COLO668 (cell line): ENCODE data around the gene PLA2G2C.

Source experiments
- DNase-seq: peaks from one replicate; lab custom pipeline; 2025; ENCODE audit not compliant: unreplicated experiment; lab: John Stamatoyannopoulos, UW

Gene PLA2G2C

DNA sequence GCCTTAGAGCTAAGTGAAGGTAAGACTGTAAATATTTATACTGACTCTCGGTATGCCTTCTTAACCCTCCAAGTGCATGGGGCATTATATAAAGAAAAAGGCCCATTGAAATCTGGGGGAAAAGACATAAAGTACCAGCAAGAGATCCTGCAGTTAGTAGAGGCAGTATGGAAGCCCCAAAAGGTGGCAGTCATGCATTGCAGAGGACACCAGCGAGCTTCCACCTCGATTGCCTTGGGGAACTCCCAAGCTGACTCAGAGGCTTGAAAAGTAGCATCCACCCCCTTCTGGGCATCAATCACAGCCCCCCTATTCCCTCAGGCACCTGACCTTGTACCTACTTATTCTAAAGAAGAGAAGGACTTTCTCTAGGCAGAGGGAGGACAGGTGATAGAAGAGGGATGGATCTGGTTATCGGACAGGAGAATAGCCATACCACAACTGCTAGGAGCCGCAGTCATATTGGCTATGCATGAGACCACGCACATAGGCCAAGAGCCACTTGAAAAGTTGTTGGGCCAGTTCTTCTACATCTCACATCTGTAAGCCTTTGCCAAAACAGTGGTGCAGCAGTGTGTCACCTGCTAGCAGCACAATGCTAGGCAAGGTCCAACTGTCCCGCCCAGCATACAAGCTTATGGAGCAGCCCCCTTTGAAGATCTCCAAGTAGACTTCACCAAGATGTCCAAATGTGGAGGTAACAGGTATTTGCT is 27.8 kb downstream of the PLA2G2C start:
- no peak for DNase-seq

DNA sequence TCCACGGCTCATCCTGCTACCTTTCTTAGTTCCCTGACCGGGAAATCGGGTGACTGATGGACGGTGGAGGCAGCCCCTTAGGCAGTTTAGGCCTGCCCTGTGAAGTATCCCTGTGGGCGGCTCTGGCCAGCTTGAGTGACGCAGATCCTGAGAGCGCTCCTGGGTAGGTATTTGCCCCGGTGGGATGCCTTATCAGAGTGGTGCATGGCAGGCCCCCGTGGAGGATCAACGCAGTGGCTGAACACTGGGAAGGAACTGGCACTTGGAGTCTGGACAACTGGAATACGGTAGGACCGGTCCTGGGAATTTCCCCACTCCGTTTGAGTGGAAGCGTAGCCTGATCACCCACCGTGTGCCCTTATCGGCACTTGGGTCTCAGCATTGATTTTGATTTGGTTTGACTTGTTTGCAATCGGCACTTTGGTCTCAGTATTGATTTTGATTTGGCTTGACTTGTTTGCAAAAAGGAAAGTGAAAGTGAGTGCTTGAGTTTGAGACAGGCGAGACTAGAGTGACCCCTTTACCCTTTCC is 32.0 kb downstream of the PLA2G2C start:
- no peak for DNase-seq

DNA sequence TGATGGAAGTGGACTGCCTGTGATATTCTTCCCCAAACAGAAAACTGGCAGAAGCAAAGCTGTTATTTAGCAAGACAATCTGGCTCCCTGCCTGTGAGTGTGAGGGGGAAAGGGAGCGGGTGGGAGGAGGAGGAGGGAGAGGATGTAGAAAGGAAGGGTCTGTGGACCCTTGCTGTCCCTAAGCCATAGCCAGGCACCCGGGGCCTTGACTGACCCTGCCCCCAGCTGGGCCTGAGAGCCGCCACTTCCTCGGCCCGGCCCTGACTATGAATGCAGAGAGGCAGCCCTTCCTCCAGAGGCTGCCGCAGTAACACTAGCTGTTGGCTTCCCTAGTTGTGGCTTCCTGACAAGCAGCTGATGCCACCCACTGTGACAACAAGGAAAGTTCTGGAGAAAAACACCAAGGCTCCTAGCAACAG is 33.3 kb downstream of the PLA2G2C start:
- DNase-seq, result no peak

DNA sequence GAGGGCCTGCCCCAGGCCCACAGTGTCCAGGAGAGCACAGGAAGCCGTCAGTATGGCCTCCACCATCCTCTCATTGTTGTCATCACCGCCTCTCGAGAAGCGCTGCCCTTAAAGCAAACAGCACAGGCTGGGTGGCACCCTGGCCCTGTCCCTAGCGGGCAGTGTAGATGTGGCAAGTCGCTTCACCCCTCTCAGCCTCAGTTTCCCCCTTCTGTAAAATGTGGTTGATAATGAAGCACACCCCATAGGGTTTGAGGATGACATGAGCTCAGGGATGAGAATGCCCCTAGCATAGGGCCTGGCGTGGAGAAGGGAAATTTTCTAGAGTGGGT is 33.8 kb downstream of the PLA2G2C start:
- DNase-seq, result no peak

DNA sequence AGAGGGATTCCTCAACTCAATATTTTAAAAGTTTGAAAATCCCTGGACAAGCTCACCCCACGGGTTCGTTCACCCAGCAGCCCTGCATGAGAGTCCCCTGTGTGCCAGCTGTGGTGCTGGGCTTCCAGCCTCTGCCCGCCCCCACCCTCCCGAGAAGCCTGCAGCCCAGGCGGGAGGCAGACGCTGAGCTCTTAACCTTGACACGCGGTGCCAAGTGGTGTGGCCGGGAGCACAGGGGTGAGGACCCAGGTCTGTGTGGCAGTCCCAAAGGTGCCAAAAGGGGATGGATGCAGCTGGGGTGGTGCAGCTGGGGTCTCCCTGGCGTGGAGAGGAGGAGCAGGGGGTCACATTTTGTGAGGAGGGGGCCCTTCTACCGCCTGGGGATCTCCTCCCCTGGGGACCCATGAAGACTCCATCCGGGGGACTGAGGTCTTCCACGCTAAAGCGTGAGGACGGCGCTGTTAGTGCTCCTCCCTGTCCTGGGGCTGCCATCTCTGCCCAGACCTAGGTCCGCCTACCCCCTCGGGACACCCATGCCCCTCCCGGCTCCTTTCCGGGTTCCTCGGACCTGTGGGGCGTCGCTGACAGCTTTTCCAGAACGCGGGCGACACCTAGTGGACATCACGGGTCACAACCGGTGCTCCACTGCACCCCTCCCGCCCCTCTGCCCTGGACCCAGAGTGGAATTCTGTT is 34.3 kb downstream of the PLA2G2C start:
- DNase-seq, result peak; percentile 77

DNA sequence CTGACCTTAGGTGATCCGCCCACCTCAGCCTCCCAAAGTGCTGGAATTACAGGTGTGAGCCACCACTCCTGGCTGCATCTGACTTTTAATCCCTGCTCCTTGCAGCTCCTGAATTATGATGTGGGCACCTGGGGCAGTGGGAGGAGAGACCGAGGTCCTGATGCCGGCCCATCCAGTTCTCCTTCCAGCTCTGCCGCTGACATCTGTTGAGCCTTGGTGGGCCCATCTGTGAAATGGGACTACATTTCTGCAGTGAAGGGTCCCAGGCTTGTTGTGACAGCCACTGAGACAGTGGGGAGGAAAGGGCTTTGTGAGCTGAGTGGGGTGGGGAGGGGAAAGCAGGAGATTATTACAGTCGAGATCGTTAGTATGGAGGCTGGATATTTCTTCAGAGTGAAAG is 35.3 kb downstream of the PLA2G2C start:
- DNase-seq, result no peak

DNA sequence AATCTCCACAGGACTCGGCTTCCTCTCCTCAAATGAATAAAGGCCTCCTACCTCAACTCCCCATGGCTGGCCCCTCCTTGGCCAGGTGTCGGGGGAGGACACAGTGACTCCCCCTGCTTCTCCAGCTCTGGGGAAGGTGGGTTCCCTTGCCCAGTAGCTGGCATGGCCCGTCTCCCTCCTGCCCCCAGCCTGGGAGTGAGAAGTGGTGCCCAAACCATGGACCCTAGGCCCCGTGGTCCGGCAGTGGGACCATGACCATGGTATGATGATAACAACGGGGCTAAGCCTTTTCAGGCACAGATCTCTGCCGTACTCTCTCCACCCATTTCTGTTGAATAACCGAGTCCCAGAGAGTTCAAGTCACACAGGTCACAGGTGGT is 36.0 kb downstream of the PLA2G2C start:
- no peak for DNase-seq

DNA sequence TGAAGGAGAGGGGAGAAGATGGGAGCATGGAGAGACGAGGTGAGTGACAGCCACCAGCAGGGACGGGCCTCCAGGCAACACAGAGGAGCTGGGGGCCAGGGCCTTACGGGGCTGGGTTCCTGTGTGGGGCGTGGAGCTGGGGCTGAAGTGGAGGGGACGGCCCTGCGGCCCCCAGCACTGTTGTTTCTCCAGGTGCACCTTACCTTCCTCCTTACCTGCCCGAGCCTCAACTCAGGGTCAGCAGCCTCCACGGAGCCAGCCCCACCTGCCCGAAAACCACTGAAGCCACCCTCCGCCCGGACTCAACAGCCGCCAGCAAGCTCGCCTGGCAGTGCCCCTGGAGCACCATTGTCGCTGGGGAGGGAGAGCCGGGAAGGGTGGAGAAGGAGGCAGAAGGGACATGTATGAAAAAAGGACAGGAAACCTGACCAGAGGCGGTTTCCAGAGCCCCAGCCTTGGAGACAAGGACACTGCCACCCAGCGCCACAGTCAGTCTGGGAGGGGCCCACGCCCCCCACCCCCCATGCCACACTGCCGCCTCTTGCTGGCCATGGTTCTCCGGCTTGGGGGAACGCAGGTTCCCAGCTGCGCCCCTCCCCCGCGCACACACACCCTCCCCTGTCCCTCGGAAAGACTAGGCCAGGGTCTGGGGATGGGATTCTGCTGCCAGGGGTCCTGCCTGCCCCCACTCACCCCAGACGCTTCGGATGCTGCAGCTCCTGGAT is 36.6 kb downstream of the PLA2G2C start:
- no peak for DNase-seq

DNA sequence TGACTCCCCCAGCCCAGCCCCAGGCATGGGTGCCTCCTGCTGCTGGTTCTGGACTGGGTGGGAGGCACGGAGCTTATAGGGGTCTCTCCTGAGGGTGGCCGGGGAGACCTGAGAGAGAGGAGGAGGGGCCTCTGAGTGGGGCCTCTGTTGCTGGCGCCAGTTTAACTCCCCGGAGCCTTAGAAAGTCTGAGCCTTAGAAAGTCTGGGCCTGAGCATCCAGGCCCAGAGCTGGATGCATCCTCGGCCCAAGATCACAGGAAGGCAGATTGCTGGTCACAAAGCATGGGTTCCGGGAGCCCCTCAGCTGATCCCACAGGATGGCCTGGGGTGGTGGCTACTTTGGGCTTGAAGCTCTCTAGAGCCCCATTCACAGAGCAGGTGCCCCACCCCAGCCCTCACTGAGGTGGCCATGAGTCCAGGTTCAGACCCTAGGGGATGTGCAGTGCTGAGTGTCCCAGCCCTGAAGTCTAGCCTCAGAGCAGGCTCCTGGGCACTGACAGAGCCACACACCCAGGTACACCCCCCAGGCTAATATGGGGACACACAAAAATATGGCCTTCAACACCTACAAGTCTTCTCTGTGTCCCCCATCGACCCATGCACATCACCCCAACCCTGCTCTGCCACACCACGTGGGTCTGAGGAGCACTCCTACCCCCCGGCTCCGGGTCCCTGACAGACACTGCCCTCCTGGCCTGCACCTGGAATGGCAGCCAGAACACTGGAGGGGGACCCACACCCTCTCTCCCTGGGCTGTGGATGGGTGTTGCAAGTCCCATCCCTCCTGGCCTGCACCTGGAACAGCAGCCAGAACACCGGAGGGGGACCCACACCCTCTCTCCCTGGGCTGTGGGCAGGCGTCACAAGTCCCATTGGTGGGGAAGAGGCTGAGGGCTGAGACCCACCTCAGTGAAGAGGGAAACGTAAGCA is 37.5 kb downstream of the PLA2G2C start:
- no peak for DNase-seq

DNA sequence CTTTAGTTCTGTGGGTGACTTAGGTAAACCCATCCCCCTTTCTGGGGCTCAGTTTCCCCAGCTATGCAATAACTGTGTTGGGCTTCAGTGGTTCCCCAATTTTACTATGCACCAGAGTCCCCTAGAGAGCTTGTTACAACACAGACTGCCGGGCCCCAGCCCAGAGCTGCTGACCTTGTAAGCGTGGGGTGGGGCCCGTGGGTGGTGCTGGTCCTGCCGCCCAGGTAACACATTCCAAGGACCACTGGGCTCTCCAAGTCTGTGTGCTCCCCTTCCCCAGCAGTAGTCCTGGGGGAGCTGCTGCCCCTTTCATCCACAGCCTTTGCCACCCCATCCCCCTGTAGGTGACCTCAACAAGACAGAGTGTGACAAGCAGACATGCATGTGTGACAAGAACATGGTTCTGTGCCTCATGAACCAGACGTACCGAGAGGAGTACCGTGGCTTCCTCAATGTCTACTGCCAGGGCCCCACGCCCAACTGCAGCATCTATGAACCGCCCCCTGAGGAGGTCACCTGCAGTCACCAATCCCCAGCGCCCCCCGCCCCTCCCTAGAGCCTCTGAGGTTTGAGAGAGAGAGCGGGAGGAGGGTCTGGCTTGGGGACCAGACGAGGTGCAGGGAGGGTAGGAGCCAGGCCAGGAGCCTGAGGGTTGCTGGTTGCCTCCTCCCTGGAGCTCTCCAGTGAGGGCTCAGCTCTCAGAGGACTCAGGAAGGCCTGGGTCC is 38.3 kb downstream of the PLA2G2C start:
- DNase-seq, result no peak

DNA sequence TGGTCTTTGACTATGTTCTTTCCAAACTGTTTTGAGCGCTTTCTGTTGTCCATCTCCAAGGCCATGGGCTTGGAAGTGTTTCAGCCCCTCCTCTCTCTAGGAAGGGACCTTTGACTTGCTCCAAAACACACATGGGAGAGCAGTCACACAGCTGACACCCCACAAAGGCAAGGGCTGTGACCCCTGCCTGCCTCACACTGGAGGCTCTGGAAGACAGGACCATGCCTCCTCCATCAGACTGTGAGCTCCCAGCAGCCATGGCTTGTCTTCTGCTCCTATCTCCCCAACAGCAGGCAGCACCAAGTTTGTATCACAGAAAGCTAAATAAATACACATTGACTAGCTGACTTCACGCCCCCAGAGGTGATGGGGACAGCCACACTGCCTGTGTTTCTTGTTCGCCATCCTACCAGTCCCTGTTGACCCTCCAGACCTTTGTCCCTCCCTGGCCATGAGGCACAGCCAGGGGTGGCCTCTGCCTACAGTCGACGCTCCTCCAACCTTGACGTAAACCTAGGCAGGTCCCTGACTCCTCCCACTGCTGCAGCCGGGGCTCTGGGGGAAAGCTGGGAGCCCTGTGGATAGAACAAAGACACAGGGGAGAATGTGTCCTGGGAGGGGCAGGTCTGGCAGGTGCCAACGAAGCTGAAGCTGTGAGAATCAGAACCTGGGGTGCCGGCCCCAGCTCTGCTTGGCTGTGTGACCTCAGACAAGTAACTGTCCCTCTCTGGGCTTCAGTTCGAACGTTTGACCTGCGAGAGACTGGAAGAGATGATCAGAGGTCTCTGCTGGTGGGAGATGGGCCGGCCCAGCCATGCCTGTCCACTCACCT is 42.4 kb downstream of the PLA2G2C start:
- no peak for DNase-seq

DNA sequence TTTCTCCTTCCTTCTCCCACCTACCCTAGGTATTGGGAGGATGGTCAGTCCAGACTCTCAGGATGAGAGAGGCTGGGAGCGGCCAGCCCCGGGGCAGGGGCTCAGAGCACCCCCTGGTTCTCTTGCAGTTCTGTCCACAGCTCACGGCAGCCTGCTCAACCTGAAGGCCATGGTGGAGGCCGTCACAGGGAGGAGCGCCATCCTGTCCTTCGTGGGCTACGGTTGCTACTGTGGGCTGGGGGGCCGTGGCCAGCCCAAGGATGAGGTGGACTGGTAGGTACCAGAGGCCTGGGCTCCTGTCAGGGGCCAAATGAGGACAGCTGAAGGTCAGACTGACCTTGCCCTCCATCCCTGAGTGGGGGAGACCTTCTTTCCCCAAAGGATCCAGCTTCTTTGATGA is 43.0 kb downstream of the PLA2G2C start:
- DNase-seq, result no peak

DNA sequence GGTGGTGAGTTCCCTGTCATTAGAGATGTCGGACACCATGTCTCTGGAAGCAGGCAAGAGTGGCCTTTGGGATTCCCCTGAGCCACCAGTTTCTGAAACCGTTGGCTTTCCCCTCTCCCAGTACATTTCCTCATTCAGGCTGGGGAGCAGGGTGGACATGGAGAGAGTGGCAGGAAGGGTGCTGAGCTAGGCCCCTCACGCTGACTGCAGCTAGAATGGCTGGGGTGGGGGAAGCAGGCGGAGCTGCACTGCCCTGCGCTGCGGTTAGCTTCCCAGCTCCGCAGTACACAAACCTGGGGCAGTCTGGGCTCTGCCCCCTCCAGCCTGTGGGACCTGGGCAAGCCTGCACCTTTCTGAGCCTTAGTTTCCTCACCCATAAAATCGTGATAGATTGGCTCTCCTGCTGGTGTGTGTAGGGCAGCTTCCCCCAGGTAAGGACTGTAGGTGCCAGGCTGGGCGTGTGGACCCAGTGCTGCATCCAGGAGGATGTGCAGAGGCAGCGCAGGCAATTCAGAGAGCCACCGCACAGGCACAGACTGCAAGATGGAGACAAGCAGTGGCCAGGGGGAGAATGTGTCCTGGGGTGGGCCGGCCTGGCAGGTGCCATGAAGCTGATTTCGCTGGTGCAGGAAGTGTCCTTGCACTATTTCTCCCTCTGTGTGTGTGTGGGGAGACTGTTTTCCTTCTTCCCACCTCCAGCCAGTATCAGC is 44.2 kb downstream of the PLA2G2C start:
- no peak for DNase-seq

DNA sequence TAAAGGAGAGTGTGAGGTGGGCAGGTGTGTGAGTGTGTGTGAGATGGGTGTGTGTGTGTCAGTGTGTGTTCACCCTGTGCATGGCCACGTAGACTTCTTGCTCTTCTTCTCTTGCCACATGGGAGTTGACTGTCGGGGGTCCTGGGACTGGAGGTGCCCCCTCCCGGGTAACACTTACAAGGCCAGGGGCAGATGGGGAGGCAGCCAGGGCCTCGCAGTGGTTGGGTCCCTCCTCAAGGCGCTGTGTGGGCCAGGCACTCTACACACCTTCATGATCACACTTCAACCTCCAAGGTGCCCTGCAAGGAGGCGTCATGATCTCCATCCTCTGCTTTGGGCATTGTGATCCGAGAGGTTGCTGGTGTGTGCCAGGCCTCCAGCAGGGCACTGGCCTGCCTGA is 44.9 kb downstream of the PLA2G2C start:
- DNase-seq, result no peak

DNA sequence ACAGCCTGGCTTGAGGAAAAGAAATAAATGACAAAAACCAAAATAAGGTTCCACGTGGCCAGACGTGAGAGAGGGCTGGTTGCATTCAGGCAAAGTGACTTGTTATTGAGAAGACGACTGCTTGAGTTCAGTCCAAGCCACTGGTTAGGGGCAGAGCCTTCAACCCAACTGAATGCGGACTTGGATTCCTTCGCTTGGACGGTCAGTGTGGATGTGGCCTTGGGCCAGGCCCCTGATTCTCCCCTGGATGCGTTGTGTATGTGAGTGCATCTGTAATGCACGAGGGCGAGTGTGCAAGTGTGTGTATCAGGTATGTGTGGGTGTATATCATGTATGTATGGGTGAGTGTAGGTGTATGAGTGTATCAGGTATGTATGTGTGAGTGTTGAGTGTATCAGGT is 45.3 kb downstream of the PLA2G2C start:
- DNase-seq, result no peak

DNA sequence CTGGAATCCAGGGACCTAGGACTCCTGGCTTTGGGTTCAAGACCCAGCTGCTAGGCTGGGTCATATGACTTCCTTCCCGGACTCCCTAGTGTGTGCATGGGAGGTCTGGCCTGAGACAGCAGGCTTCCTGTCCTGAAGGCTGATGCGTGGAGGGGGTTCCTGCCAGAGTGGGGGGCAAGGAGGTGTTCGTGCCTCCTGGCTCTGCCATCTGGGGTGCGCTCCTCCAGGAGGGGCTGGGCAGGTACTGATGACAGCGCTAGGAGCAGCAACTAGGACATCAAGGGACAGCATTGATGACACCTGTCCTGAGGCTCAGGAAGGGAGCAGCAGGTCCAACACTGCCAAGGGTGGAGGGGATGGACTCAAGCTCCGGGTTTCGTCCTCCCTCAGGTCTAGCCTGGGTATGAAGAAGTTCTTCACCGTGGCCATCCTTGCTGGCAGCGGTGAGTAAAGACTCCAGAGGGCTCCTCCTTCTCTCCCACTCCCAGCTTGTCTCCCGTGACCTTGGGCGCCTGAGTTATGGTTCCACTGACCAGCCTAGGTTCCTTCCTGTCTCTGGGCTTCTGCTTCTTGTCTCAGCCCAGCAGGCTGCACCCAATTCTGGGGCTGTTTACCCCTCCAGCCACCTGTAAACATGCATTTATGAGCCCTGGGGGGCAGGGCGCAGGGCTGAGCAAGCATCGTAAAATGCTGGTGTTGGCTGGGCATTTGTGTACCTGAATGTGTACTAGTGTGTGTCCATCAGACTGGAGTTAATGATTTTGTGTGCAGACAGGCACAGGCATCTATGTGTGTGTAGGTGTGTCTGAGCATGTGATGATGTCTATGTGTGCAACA is 46.3 kb downstream of the PLA2G2C start:
- no peak for DNase-seq

DNA sequence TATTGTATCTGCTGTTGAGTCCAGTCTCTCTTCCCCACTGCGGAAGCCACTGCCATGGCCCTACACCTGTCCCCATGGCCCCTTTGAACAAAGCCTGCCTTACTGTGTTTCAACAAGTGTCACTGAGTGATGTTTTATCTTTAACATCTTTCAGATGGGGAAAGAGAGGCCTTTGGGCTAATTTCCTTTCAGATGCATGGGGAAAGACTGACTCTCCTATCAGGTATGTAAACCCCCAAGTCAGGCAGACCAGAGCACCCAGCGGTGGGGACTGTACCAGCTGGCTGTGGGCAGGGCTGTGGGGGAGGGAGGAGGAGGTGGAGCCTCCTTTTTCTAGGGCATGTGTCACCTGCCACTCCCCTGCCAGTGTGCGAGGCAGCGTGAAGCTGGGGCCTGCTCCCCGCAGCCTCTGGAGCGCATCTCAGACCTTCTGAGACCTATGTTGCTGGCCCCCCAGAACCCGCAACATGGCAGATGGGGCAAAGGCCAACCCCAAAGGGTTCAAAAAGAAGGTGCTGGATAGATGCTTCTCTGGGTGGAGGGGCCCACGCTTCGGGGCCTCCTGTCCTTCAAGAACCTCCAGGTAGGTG is 47.3 kb downstream of the PLA2G2C start, which contains the start of gene PLA2G2F:
PLA2G2F (plus strand) TSS at position 363 of the 590 bp plus-strand sequence; CDS start at position 468, 105 bp downstream.
- no peak for DNase-seq
